Ishikawa (cell line): Measurements from ENCODE around the gene MYO16.

ENCODE experiments used
- EP300 ChIP-seq: IDR thresholded peaks from 2 replicates; pipeline ENCODE4 v1.6.1; 2012; ENCODE audit warnings: borderline replicate concordance
- RAD21 ChIP-seq: IDR thresholded peaks from 2 replicates; pipeline ENCODE4 v1.6.1; 2012; ENCODE audit warnings: low read depth

DNA sequence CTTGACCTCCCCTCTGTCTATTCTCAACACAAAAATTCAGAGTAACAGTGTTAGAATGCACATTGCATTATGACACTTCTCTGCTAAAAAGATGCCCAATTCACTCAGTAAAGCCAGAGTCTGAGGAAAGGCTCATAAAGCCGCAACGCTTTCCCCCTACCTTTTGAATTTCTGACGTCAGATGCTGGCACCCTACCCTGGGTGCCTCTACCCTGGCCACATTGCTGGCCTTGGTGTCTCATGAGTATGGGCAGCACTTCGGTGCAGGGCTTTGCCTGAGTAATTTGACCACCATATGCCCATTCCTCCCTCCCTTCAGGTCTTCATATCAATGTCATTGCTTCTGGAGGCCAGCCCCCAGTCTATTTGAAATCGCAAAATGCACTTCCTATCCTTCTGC is 229.3 kb downstream of the MYO16 start:
- no peak for TF ChIP-seq RAD21
- no peak for TF ChIP-seq EP300
